ENCODE data around the gene MOSPD2.

GRCh38 chrX:14886252-14886651, 13.0 kb downstream of the MOSPD2 start:
- TF ChIP-seq CTCF (IDR thresholded peaks at IDR 0.05) (no peak), POLR2A (IDR thresholded peaks at IDR 0.05) (no peak), POLR2AphosphoS5 (IDR thresholded peaks at IDR 0.05) (no peak)

All from breast epithelium (tissue), 3 donors.